Omental fat pad (tissue), 4 donors: ENCODE measurements around the gene APOBEC3B. TPM values are rescaled to one million over a fixed set of nuclear protein-coding genes. Genes with fewer than 3 reads are reported as not detected.

Source experiments
- ATAC-seq: fragments of 150-250 bp; one replicate; pipeline ENCODE4 v1.9.1; 2016; ENCODE audit warnings: mild to moderate bottlenecking, moderate library complexity; ENCODE audit not compliant: low FRiP score
- DNase-seq: peaks from one replicate; pipeline ENCODE4 v3.0.0-alpha.2; 2019; ENCODE audit warnings: low spot score
- CTCF ChIP-seq, 3 donors: fragments of 450-650 bp; IDR thresholded peaks; one replicate each; pipeline ENCODE4 v1.5.1; 2016 to 2017; ENCODE audit warnings: antibody characterized with exemption in 3 of 3, mild to moderate bottlenecking in 3 of 3, moderate library complexity in 2 of 3
- total RNA-seq, 4 donors: library from RNA; depleted of rRNA; stranded (reverse); fragments of >200 nt; gene quantifications; one replicate each; pipeline ENCODE4 v1.1.0, GENCODE V29; 2016

Gene APOBEC3B
- total RNA-seq, 4 donors from 2014 or later: 1.1 to 2.2 TPM; not detected in 2

DNA sequence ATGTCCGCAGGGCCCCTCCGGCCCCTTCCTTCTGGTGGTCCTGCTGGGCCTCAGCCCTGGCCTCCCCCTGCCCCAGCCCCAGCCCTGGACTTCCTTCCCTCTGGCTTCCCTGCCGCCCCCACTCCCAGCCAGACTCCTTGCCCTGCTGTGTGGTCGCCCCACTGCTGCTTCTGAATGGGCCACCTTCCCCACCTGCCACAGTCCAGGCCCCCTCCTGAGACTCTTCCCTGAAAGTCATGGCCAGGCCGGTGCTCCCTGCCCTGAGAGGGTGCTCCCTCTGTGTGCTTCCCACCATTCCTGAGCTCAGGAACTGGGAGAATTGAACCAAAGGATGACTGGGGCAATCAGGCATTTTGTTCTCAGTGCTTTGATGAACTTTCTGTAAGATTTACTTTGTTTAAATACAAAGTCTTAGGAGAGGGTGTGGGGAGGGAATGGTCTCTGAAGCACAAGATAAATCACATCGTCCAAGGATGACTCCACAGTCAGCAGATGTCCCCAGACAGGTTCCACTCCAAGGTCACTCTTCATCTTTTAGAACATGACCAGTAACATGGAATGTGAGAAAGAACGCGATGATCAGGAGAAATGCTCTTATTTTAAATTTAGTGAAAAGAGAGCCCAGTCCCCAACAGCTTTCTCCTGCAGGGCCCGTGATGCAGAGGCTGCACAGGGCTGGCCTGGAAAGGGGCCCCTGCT lies 39.6 kb downstream of the APOBEC3B start:
- no peak for TF ChIP-seq CTCF (IDR thresholded peaks at IDR 0.05)
- ATAC-seq: no peak
- DNase-seq: no peak

DNA sequence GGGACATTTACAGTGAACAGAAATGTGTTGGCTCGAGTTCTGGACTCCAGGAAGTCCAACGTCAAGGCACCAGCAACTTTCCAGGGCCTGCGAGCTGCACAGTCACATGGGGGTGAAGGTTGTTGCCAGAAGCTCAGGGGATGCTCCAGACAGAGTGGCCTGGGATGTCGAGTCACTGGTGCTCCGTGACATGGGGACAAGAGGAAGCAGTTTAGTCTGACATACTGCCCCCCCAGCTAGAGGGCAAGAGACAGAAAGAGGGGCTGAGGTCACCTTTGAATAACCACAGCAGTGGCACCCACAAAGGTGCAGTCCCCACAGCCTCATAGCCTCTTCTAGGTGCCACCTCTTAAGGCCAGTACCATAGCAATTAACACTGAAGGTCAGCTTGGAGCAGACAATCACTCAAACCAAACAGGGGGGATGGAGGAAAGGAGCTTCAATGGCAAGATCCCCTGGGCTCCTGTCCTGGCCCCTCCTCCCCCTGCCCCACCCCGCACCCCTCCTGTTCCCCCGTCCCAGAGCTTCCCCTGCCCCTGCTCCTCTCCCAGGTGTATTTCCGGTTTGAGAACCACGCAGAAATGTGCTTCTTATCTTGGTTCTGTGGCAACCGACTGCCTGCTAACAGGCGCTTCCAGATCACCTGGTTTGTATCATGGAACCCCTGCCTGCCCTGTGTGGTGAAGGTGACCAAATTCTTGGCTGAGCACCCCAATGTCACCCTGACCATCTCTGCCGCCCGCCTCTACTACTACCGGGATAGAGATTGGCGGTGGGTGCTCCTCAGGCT lies 42.6 kb downstream of the APOBEC3B start:
- DNase-seq (no peak), ATAC-seq (no peak)

DNA sequence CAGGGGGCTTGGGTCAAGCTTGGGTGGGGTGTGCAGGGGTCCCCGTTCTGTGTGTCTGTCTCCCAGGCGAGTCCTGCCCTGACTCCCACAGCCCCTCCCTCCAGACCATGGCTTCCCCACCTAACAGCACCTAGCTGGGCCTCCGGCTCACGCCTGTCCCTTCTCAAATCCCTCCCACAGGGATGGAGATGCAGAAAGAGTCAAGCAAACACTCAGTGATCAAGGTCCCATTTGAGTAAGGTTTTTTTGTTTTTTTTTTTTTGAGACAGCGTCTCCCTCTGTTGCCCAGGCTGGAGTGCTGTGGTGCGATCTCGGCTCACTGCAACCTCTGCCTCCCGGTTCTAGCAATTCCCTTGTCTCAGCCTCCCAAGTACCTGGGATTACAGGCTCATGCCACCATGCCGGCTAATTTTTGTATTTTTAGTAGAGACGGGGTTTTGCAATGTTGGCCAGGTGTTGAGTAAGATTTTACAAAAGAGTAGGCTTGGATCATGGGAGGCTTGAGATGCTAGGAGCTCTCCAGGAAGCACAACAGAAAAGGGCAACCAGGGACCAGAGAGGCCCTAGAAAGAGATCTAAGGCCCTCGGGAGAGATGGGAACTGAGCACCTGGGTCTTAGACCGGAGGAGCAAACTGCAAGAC lies 44.5 kb downstream of the APOBEC3B start:
- no peak for DNase-seq
- TF ChIP-seq CTCF (IDR thresholded peaks at IDR 0.05): no peak
- no peak for ATAC-seq

More for the DNA sequence above, 42.6 kb downstream of the APOBEC3B start:
- TF ChIP-seq CTCF (IDR thresholded peaks at IDR 0.05): no peak

GRCh38 chr22:39027717-39028116 lies 45.6 kb downstream of the APOBEC3B start:
- TF ChIP-seq CTCF (IDR thresholded peaks at IDR 0.05): no peak
- DNase-seq (no peak), ATAC-seq (no peak)

DNA sequence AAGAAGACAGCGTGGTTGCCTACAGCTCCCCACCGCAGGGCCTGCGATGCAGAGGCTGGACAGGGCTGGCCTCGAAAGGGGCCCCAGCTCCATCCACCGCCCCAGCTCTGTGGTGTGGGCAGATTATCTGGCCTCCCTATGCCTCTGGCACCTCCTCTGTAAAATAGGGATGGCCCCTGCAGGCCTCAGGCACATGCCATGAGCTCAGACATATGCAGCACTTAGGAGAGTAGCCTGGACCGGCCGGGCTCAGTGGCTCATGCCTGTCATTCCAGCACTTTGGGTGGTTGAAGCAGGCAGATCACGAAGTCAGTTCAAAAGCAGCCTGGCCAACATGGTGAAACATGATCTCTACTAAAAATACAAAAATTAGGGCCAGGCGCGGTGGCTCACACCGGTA lies 46.1 kb downstream of the APOBEC3B start:
- no peak for TF ChIP-seq CTCF (IDR thresholded peaks at IDR 0.05)
- no peak for ATAC-seq
- DNase-seq: no peak

DNA sequence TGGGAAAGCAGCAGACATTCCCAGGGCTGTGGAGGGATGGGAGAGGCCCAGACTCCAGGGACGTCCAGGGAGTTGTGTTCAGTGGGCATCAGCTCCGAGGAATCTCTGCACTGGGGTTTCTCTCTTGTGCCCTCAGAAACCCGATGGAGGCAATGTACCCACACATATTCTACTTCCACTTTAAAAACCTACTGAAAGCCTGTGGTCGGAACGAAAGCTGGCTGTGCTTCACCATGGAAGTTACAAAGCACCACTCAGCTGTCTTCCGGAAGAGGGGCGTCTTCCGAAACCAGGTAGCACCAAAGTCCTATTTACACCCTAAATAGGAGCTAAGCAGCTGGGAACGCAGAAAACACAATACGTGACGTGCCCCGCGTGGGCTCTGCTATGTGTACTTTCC lies 47.1 kb downstream of the APOBEC3B start:
- no peak for TF ChIP-seq CTCF (IDR thresholded peaks at IDR 0.05)
- DNase-seq (no peak), ATAC-seq (no peak)
